Subcutaneous abdominal adipose tissue (tissue), 5 donors: ENCODE measurements around the gene ZNF558.
A peak's percentile ranks its signal among the peaks of the same experiment; 100 is the strongest.

ENCODE experiments used
- H3K27ac ChIP-seq: one replicate; pipeline ENCODE4 v1.7.0; 2013; ENCODE audit warnings: low read depth, mild to moderate bottlenecking, inconsistent platforms, low read length, moderate library complexity
- H3K27me3 ChIP-seq, 5 donors: one replicate each; pipeline ENCODE4 v1.7.0; 2013; ENCODE audit warnings: low read length in 5 of 5, inconsistent platforms in 1 of 5; ENCODE audit not compliant: control insufficient read depth in 5 of 5, insufficient read depth in 4 of 5
- H3K36me3 ChIP-seq, 5 donors: one replicate each; pipeline ENCODE4 v1.7.0; 2013; ENCODE audit warnings: low read length in 5 of 5; ENCODE audit not compliant: control insufficient read depth in 5 of 5, insufficient read depth in 5 of 5
- H3K4me1 ChIP-seq, 5 donors: one replicate each; pipeline ENCODE4 v1.7.0; 2013; ENCODE audit warnings: low read length in 5 of 5, mild to moderate bottlenecking in 3 of 5, moderate library complexity in 1 of 5; ENCODE audit not compliant: control insufficient read depth in 5 of 5, insufficient read depth in 5 of 5
- H3K4me3 ChIP-seq, 5 donors: one replicate each; pipeline ENCODE4 v1.7.0; 2013; ENCODE audit warnings: low read length in 5 of 5, low read depth in 1 of 5
- H3K9ac ChIP-seq, 5 donors: one replicate each; pipeline ENCODE4 v1.7.0; 2013; ENCODE audit warnings: low read length in 5 of 5, mild to moderate bottlenecking in 4 of 5, moderate library complexity in 3 of 5
- H3K9me3 ChIP-seq, 5 donors: one replicate each; pipeline ENCODE4 v1.7.0; 2013; ENCODE audit warnings: low read length in 5 of 5; ENCODE audit not compliant: control insufficient read depth in 5 of 5
- donor health status: healthy.
- donor health status: healthy.
- donor health status: healthy.
- donor health status: healthy.
- donor health status: healthy.

Gene ZNF558

GRCh38 chr19:8832132-8833021, at the start of gene ZNF558, which contains the start of gene MBD3L1:
Gene ZNF558, minus strand, starts transcription at chr19:8832304. Its CDS starts 9,645 bp downstream, at chr19:8822659.
Gene MBD3L1, plus strand, starts transcription at chr19:8832377. Its CDS starts 10,302 bp downstream, at chr19:8842679.
- Histone ChIP-seq H3K4me1 (peaks cover 3 to 14% (median 12%) of the 10 kb centered on the region in 5 donors), H3K4me3 (peak within 1 kb of the TSS; percentile 83 to 93 (median 87)), H3K9ac (peak within 1 kb of the TSS; percentile 81 to 95 (median 92)), H3K27ac (peak within 1 kb of the TSS; percentile 81), H3K9me3 (no peaks in the 10 kb centered on the region), H3K36me3 (peaks cover 5 to 25% (median 9%) of the 10 kb centered on the region in 5 donors), H3K27me3 (no peaks in the 10 kb centered on the region)

GRCh38 chr19:8881512-8881911, 49.4 kb upstream of the ZNF558 start:
- peaks cover 0 to 2% (median 0%) of the 10 kb centered on the region in 5 donors for H3K27me3 ChIP-seq
- H3K27ac ChIP-seq = no peak overlapping the region
- H3K4me1 ChIP-seq = no peaks in the 10 kb centered on the region
- peaks cover 0 to 45% (median 14%) of the 10 kb centered on the region in 5 donors for H3K9me3 ChIP-seq
- no peaks in the 10 kb centered on the region for H3K36me3 ChIP-seq
- no peak overlapping the region for H3K4me3 ChIP-seq
- no peak overlapping the region for H3K9ac ChIP-seq

GRCh38 chr19:8880868-8881488, 48.9 kb upstream of the ZNF558 start:
- H3K36me3 ChIP-seq = no peaks in the 10 kb centered on the region

GRCh38 chr19:8877854-8878705, 46.0 kb upstream of the ZNF558 start:
- H3K27ac ChIP-seq = no peak overlapping the region
- no peaks in the 10 kb centered on the region for H3K36me3 ChIP-seq
- no peak overlapping the region for H3K9ac ChIP-seq
- H3K9me3 ChIP-seq = peaks cover 0 to 40% (median 11%) of the 10 kb centered on the region in 5 donors
- H3K4me1 ChIP-seq = no peaks in the 10 kb centered on the region
- peaks cover 0 to 2% (median 0%) of the 10 kb centered on the region in 5 donors for H3K27me3 ChIP-seq
- H3K4me3 ChIP-seq = no peak overlapping the region

More at GRCh38 chr19:8880868-8881488, 48.9 kb upstream of the ZNF558 start:
- no peak overlapping the region for H3K9ac ChIP-seq
- no peak overlapping the region for H3K4me3 ChIP-seq
- no peak overlapping the region for H3K27ac ChIP-seq
- H3K4me1 ChIP-seq = no peaks in the 10 kb centered on the region
- peaks cover 0 to 43% (median 14%) of the 10 kb centered on the region in 5 donors for H3K9me3 ChIP-seq
- H3K27me3 ChIP-seq = peaks cover 0 to 2% (median 0%) of the 10 kb centered on the region in 5 donors

GRCh38 chr19:8866344-8866743, 34.2 kb upstream of the ZNF558 start:
- Histone ChIP-seq H3K4me1 (no peaks in the 10 kb centered on the region), H3K27me3 (peaks cover 0 to 11% (median 4%) of the 10 kb centered on the region in 5 donors), H3K27ac (no peak overlapping the region), H3K9me3 (peaks cover 0 to 16% (median 4%) of the 10 kb centered on the region in 5 donors), H3K9ac (no peak overlapping the region), H3K4me3 (no peak overlapping the region), H3K36me3 (no peaks in the 10 kb centered on the region)

GRCh38 chr19:8858260-8858659, 26.2 kb upstream of the ZNF558 start:
- Histone ChIP-seq H3K36me3 (no peaks in the 10 kb centered on the region), H3K27me3 (peaks cover 0 to 6% (median 4%) of the 10 kb centered on the region in 5 donors), H3K4me1 (no peaks in the 10 kb centered on the region), H3K4me3 (no peak overlapping the region), H3K9ac (no peak overlapping the region), H3K27ac (no peak overlapping the region), H3K9me3 (no peaks in the 10 kb centered on the region)

GRCh38 chr19:8850488-8850887, 18.4 kb upstream of the ZNF558 start:
- Histone ChIP-seq H3K4me1 (no peaks in the 10 kb centered on the region), H3K9ac (no peak overlapping the region), H3K9me3 (peaks cover 2 to 23% (median 21%) of the 10 kb centered on the region in 5 donors), H3K27me3 (peaks cover 0 to 8% (median 3%) of the 10 kb centered on the region in 5 donors), H3K27ac (no peak overlapping the region), H3K4me3 (no peak overlapping the region), H3K36me3 (no peaks in the 10 kb centered on the region)

GRCh38 chr19:8849232-8849631, 17.1 kb upstream of the ZNF558 start:
- peaks cover 2 to 23% (median 21%) of the 10 kb centered on the region in 5 donors for H3K9me3 ChIP-seq
- H3K9ac ChIP-seq = no peak overlapping the region
- peaks cover 0 to 8% (median 3%) of the 10 kb centered on the region in 5 donors for H3K27me3 ChIP-seq
- no peak overlapping the region for H3K27ac ChIP-seq
- no peaks in the 10 kb centered on the region for H3K36me3 ChIP-seq
- no peaks in the 10 kb centered on the region for H3K4me1 ChIP-seq
- H3K4me3 ChIP-seq = no peak overlapping the region

- no peaks in the 10 kb centered on the region for H3K36me3 ChIP-seq
- H3K27ac ChIP-seq = no peak overlapping the region
- H3K9ac ChIP-seq = no peak overlapping the region
- peaks cover 2 to 23% (median 21%) of the 10 kb centered on the region in 5 donors for H3K9me3 ChIP-seq
- H3K4me1 ChIP-seq = no peaks in the 10 kb centered on the region
- peaks cover 0 to 5% (median 3%) of the 10 kb centered on the region in 5 donors for H3K27me3 ChIP-seq
- no peak overlapping the region for H3K4me3 ChIP-seq
These were observed 14.7 kb upstream of the ZNF558 start for GRCh38 chr19:8846819-8847218.
